Body of pancreas (tissue), 4 donors: ENCODE measurements around the gene CCDC200. TPM values are rescaled to one million over a fixed set of nuclear protein-coding genes. Genes with fewer than 3 reads are reported as not detected.
"Not testable (repeated sequence)": the region's sequence is repeated elsewhere in the genome, so short reads cannot be mapped to it uniquely, and the experiment has no call there.

Source experiments
- ATAC-seq: fragments of 150-250 bp; one replicate; pipeline ENCODE4 v1.9.1; 2016
- DNase-seq, 4 donors: peaks; one replicate each; pipeline ENCODE4 v3.0.0-alpha.2; 2019
- H3K27ac ChIP-seq, 4 donors: fragments of 200-600 bp; sonication (generic); 1 replicate in 3 of 4; 2 replicates in 1 of 4; pipeline versions ENCODE4 v1.5.1 to v1.6.1; 2016 to 2019; ENCODE audit warnings: mild to moderate bottlenecking in 1 of 4, mixed read lengths in 1 of 4, moderate library complexity in 1 of 4
- H3K27me3 ChIP-seq, 2 donors: fragments of 200-600 bp; sonication (generic); one replicate each; pipeline ENCODE4 v1.6.0; 2016; ENCODE audit warnings: mild to moderate bottlenecking in 1 of 2
- H3K36me3 ChIP-seq, 2 donors: fragments of 200-600 bp; sonication (generic); replicated peaks in 1 of 2; 2 replicates each; pipeline ENCODE4 v1.5.1; 2016; ENCODE audit warnings: low read depth in 2 of 2; ENCODE audit not compliant: insufficient read depth in 1 of 2
- H3K4me1 ChIP-seq: fragments of 200-600 bp; sonication (generic); one replicate; pipeline ENCODE4 v1.6.0; 2016
- H3K4me3 ChIP-seq, 2 donors: fragments of 200-600 bp; sonication (generic); 1 replicate in 1 of 2; 2 replicates in 1 of 2; pipeline ENCODE4 v1.5.1; 2016 to 2019
- H3K9me3 ChIP-seq, 3 donors: fragments of 200-600 bp; sonication (generic); 1 replicate in 2 of 3; 2 replicates in 1 of 3; pipeline ENCODE4 v1.5.1; 2016
- CTCF ChIP-seq, 7 experiments: fragments of 450-650 bp in 4 of 7; fragments of 200-600 bp in 3 of 7; sonication (generic) in 3 of 7; IDR thresholded peaks; one replicate each; pipeline ENCODE4 v1.5.1; 2016 to 2019; ENCODE audit warnings: antibody characterized with exemption in 7 of 7
- POLR2A ChIP-seq, 3 donors: fragments of 450-650 bp; IDR thresholded peaks; one replicate each; pipeline ENCODE4 v1.6.1; 2016; ENCODE audit warnings: antibody characterized with exemption in 3 of 3, mild to moderate bottlenecking in 2 of 3
- WGBS, 2 donors: methylation state at CpG; one replicate each; pipeline ENCODE4 v1.1.5; 2017; 5-methylcytosine and 5-hydroxymethylcytosine counted together
- intact Hi-C: fragments of 100-400 bp; cut with DNase I; formaldehyde crosslinking; loops from one replicate; pipeline ENCODE4 v1.15.1; 2023
- total RNA-seq, 2 donors: library from RNA; depleted of rRNA; stranded (reverse); fragments of >200 nt; gene quantifications; one replicate each; pipeline ENCODE4 v1.1.0, GENCODE V29; 2016

The CCDC200 gene
- total RNA-seq, 2 donors from 2014 or later, result not detected

DNA sequence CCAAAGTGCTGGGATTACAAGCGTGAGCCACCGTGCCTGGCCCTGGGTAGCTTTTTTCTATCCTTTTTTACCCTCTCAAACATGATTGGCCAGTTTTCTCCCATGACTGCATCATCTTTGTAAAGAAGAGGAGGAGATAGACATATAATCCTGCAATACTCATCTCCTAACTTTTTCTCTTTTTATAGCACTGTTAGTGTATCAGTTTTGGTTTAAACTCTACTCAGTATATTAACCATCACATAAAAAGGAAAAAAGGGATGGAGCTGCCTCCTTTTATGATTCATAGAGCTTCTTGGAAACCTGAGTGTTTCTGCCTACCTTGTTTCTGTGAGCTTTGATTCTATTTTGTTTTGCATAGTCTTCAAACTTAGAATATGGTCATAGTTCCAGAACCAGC, 28.8 kb downstream of the CCDC200 start:
- Histone ChIP-seq H3K4me3 (no peak overlapping the region), H3K36me3 (peaks cover 40 to 51% of the 10 kb centered on the region in 2 donors), H3K4me1 (no peaks in the 10 kb centered on the region), H3K27me3 (no peaks in the 10 kb centered on the region), H3K9me3 (no peaks in the 10 kb centered on the region), H3K27ac (no peak overlapping the region)
- DNase-seq (no peak), ATAC-seq (no peak)
- intact Hi-C loops, result no loop called here
- TF ChIP-seq POLR2A (IDR thresholded peaks at IDR 0.05) (no peak), CTCF (IDR thresholded peaks at IDR 0.05) (no peak)
- 80 to 100% methylated on average over 2 of the region's 2 CpGs for WGBS, 2 donors

DNA sequence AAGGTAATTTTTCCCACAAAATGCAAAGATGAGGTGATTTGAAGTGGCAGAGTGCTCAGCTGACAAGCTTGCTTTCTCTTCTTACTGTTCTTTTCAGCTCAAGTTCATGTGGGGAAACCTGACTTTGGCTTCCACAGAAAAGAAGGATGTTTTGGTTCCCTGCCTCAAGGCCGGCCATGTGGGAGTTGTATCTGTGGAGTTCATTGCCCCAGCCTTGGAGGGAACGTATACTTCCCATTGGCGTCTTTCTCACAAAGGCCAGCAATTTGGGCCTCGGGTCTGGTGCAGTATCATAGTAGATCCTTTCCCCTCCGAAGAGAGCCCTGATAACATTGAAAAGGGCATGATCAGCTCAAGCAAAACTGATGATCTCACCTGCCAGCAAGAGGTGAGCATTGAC, 35.2 kb downstream of the CCDC200 start:
- Histone ChIP-seq H3K9me3 (no peaks in the 10 kb centered on the region), H3K4me3 (no peak overlapping the region), H3K4me1 (no peaks in the 10 kb centered on the region), H3K36me3 (peaks cover 57 to 60% of the 10 kb centered on the region in 2 donors), H3K27me3 (no peaks in the 10 kb centered on the region), H3K27ac (no peak overlapping the region)
- TF ChIP-seq POLR2A (IDR thresholded peaks at IDR 0.05) (no peak), CTCF (IDR thresholded peaks at IDR 0.05) (no peak)
- intact Hi-C loops, result no loop called here
- ATAC-seq (no peak), DNase-seq (no peak)
- 88 to 90% methylated on average over 5 of the region's 5 CpGs for WGBS, 2 donors

DNA sequence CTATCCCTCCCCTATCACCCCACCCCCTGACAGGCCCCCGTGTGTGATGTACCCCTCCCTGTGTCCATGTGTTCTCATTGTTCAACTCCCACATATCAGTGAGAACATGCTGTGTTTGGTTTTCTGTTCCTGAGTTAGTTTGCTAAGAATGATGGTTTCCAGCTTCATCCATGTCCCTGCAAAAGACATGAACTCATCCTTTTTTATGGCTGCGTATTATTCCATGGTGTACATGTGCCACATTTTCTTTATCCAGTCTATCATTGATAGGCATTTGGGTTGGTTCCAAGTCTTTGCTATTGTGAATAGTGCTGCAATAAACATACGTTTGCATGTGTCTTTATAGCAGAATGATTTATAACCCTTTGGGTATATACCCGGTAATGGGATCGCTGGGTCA, 41.8 kb downstream of the CCDC200 start:
- H3K9me3 ChIP-seq, intact Hi-C loops, H3K27ac ChIP-seq, ATAC-seq, H3K4me1 ChIP-seq, H3K27me3 ChIP-seq, H3K4me3 ChIP-seq, DNase-seq: not testable (repeated sequence)
- peaks cover 27 to 38% of the 10 kb centered on the region in 2 donors for H3K36me3 ChIP-seq
- WGBS, 2 donors, result 93% methylated on average over 5 of the region's 5 CpGs

GRCh38 chr17:43183921-43184320, 44.5 kb downstream of the CCDC200 start:
- no peak for ATAC-seq
- H3K36me3 ChIP-seq, result peaks cover 7 to 27% of the 10 kb centered on the region in 2 donors
- intact Hi-C loops, result no loop called here
- no peaks in the 10 kb centered on the region for H3K4me1 ChIP-seq
- H3K4me3 ChIP-seq, result no peak overlapping the region
- no peaks in the 10 kb centered on the region for H3K27me3 ChIP-seq
- 92 to 93% methylated on average over 3 of the region's 3 CpGs for WGBS, 2 donors
- TF ChIP-seq CTCF (IDR thresholded peaks at IDR 0.05) (no peak), POLR2A (IDR thresholded peaks at IDR 0.05) (no peak)
- H3K27ac ChIP-seq, result no peak overlapping the region
- DNase-seq, result no peak
- no peaks in the 10 kb centered on the region for H3K9me3 ChIP-seq

- H3K36me3 ChIP-seq, result peaks cover 0 to 16% of the 10 kb centered on the region in 2 donors
- DNase-seq, result no peak
- intact Hi-C loops, result no loop called here
- H3K4me1 ChIP-seq, result peaks cover 42% of the 10 kb centered on the region
- 9% methylated on average over 2 of the region's 2 CpGs for WGBS, 2 donors
- peak overlapping the region in 3 of 4 donors; percentile 13 to 57 (median 31) for H3K27ac ChIP-seq
- peak; percentile 33 for ATAC-seq
- H3K27me3 ChIP-seq, result no peaks in the 10 kb centered on the region
- TF ChIP-seq CTCF (IDR thresholded peaks at IDR 0.05), result no peak
- no peak for TF ChIP-seq POLR2A (IDR thresholded peaks at IDR 0.05)
- H3K4me3 ChIP-seq, result no peak overlapping the region
- H3K9me3 ChIP-seq, result no peaks in the 10 kb centered on the region
Observed at GRCh38 chr17:43176119-43176570, 52.3 kb downstream of the CCDC200 start.
